ENCODE data around the gene PKDREJ. TPM values are rescaled to one million over a fixed set of nuclear protein-coding genes. Genes with fewer than 3 reads are reported as not detected.
A peak's percentile ranks its signal among the peaks of the same experiment; 100 is the strongest.

The PKDREJ gene
- total RNA-seq, 2 donors from 2014 or later, result 0.68 TPM; not detected in 1

DNA sequence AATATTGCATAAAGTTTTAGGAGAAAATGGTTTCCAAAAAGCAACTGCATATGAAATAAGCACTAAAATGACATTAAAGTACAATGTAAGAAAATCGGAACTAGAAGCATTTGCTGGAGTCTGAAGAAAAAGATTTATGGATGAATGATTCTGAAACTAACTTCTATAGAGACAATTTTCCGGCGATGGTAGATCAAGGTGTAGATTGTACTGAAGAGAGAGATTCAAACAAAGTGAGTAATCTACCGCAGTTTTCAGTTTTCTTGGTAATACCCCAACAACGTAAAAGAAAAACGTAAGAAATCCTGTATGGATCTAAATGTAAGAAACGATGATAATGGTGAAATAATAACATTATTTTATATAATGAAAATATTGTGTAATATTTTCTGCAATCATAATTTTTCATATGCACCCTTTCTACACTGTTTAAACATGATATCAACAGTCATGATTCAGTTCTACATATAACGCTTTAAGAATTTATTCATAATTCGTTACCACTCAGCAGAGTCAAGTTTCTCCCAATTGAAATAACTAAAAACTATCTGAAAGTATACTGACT is 11.2 kb downstream of the PKDREJ start:
- Histone ChIP-seq H3K9me3 (no peaks in the 10 kb centered on the region), H3K4me1 (replicated peaks) (no peaks in the 10 kb centered on the region), H3K4me3 (no peak overlapping the region), H3K27ac (no peak overlapping the region), H3K36me3 (no peaks in the 10 kb centered on the region), H3K27me3 (replicated peaks; ENCODE audit: insufficient read depth) (no peaks in the 10 kb centered on the region)
- no peak for DNase-seq (ENCODE audit: low spot score)
- intact Hi-C loops (cut with DNase I), result no loop called here
- no peak for TF ChIP-seq POLR2A (IDR thresholded peaks at IDR 0.05)
- TF ChIP-seq POLR2AphosphoS5 (IDR thresholded peaks at IDR 0.05), result no peak
- TF ChIP-seq, protein P1, sequence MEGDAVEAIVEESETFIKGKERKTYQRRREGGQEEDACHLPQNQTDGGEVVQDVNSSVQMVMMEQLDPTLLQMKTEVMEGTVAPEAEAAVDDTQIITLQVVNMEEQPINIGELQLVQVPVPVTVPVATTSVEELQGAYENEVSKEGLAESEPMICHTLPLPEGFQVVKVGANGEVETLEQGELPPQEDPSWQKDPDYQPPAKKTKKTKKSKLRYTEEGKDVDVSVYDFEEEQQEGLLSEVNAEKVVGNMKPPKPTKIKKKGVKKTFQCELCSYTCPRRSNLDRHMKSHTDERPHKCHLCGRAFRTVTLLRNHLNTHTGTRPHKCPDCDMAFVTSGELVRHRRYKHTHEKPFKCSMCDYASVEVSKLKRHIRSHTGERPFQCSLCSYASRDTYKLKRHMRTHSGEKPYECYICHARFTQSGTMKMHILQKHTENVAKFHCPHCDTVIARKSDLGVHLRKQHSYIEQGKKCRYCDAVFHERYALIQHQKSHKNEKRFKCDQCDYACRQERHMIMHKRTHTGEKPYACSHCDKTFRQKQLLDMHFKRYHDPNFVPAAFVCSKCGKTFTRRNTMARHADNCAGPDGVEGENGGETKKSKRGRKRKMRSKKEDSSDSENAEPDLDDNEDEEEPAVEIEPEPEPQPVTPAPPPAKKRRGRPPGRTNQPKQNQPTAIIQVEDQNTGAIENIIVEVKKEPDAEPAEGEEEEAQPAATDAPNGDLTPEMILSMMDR (IDR thresholded peaks at IDR 0.05), result no peak
- WGBS, result 92% methylated on average over 9 of the region's 9 CpGs

DNA sequence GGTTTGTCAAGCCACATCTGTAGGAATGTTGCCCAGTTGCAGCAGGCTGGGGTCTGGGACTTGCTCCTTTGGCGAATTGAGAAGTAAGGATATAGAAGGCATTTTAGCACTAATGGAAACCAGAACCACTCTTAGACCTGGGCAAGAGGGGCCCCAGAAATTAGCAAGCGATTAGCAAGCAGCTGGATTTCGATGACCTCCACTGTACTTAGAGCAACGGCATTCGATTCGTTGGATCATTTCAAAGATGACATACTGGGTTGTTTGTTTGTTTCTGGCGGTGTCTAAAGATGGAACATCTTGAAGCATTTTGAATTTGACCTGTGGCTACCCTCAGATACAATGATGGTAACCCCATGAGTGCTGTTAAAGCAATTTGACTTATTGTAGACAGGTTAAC is 11.9 kb downstream of the PKDREJ start:
- H3K27me3 ChIP-seq (replicated peaks; ENCODE audit: insufficient read depth), result no peaks in the 10 kb centered on the region
- no peaks in the 10 kb centered on the region for H3K9me3 ChIP-seq
- H3K4me3 ChIP-seq, result no peak overlapping the region
- H3K27ac ChIP-seq, result no peak overlapping the region
- intact Hi-C loops (cut with DNase I), result no loop called here
- TF ChIP-seq, protein P1 (IDR thresholded peaks at IDR 0.05), result no peak
- TF ChIP-seq POLR2A (IDR thresholded peaks at IDR 0.05) (no peak), POLR2AphosphoS5 (IDR thresholded peaks at IDR 0.05) (no peak)
- no peak for DNase-seq (ENCODE audit: low spot score)
- H3K4me1 ChIP-seq (replicated peaks), result no peaks in the 10 kb centered on the region
- H3K36me3 ChIP-seq, result no peaks in the 10 kb centered on the region
- WGBS, result 94% methylated on average over 7 of the region's 7 CpGs

DNA sequence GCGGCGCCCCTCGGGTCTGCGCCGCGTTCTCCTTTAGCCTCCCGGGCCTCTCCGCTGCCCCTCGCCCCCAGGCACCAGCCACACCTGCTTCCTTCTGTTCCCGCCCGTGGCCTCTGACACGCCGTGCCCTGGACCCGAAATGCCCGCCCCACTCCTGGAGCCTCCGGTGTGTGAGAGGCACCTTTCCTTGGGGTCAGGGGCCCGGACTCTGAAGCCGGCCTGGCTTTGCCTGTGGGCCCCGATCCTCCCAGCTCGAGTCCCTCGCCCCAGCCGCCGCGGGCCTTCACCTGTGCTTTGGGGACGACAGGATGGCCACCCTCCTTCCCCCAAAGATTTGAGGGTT is 12.4 kb downstream of the PKDREJ start:
- 6% methylated on average over 25 of the region's 25 CpGs for WGBS
- no peak for DNase-seq (ENCODE audit: low spot score)
- intact Hi-C loops (cut with DNase I), result no loop called here
- no peaks in the 10 kb centered on the region for H3K36me3 ChIP-seq
- H3K9me3 ChIP-seq, result no peaks in the 10 kb centered on the region
- H3K4me3 ChIP-seq, result peak overlapping the region; percentile 60 to 75
- H3K4me1 ChIP-seq (replicated peaks), result no peaks in the 10 kb centered on the region
- peak overlapping the region; percentile 81 to 88 for H3K27ac ChIP-seq
- H3K27me3 ChIP-seq (replicated peaks; ENCODE audit: insufficient read depth), result no peaks in the 10 kb centered on the region
- TF ChIP-seq, protein P1 (IDR thresholded peaks at IDR 0.05), result no peak
- no peak for TF ChIP-seq POLR2A (IDR thresholded peaks at IDR 0.05)
- no peak for TF ChIP-seq POLR2AphosphoS5 (IDR thresholded peaks at IDR 0.05)

DNA sequence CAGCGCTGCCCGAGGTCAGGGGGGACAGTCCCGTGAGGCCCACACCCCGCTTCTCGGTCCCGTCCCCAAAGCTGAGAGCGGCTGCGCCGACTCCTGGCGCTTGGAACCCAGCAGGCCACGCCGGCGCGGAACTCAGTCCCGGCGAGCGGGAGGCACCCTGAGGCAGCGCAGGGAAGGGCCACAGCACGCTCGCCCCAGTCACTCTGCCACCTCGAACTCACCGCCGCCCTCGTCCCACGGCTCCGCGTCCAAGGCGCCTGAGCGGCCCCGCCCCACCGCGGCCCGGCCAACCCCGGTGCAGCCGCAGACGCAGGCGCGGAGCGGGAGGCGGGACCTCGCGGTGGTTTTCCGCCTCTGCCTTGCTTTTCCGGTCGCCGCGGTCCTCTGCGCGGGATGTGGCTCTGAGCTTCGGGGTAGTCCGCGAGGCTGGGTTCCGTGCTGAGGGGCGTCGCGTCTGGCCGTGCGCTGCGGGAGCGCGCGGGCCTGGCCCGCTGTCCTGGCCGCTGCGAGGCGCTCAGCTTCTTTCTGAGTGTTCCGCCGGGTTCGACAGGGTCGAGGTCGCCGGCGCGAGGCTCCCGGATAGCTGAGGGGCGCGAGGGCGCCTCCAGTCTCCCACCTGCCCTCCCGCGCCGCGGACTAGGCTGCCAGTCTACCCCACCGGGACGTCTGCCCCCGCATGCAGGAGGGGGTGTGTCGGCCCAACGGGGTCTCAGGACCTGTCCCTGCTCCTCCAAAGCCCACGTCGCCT is 12.9 kb downstream of the PKDREJ start, which contains the start of gene CDPF1:
Gene CDPF1, minus strand, starts transcription at position 259 of the 748 bp plus-strand sequence. CDS start 2,009 bp downstream, outside the sequence.
- DNase-seq (ENCODE audit: low spot score), result peak; percentile 87
- H3K27me3 ChIP-seq (replicated peaks; ENCODE audit: insufficient read depth), result no peaks in the 10 kb centered on the region
- H3K4me1 ChIP-seq (replicated peaks), result no peaks in the 10 kb centered on the region
- no peaks in the 10 kb centered on the region for H3K36me3 ChIP-seq
- H3K27ac ChIP-seq, result peak within 1 kb of the TSS; percentile 81 to 88
- peak within 1 kb of the TSS; percentile 60 to 75 for H3K4me3 ChIP-seq
- no peaks in the 10 kb centered on the region for H3K9me3 ChIP-seq
- under 1% methylated on average over 19 of the region's 89 CpGs for WGBS
- TF ChIP-seq POLR2AphosphoS5 (IDR thresholded peaks at IDR 0.05), result peak; percentile 78
- TF ChIP-seq, protein P1 (IDR thresholded peaks at IDR 0.05), result peak in 2 of 4 experiments; percentile 6 to 36
- TF ChIP-seq POLR2A (IDR thresholded peaks at IDR 0.05), result peak; percentile 93
- intact Hi-C loops (cut with DNase I), result no loop called here

Data from prostate gland (tissue), 2 donors.